HEK293T (cell line): Measurements from ENCODE around the gene COPS3.

ENCODE experiments used
- CTCF ChIA-PET: fragments of 350-600 bp; formaldehyde crosslinking; extraction: SDS; loops from one replicate; lab custom pipeline; 2021; ENCODE audit warnings: antibody characterized with exemption, inconsistent platforms; lab: Yijun Ruan, JAX
- POLR2A ChIA-PET: fragments of 350-600 bp; formaldehyde crosslinking; extraction: SDS; loops from one replicate; lab custom pipeline; 2020; ENCODE audit warnings: antibody characterized with exemption, inconsistent platforms; lab: Yijun Ruan, JAX
- DNase-seq: peaks from one replicate; pipeline ENCODE4 v3.0.0; 2012; ENCODE audit warnings: mixed read lengths; ENCODE audit errors: extremely low spot score
- ARNT ChIP-seq: fragments of 450-650 bp; IDR thresholded peaks from 2 replicates; pipeline ENCODE4 v1.6.1; 2017; ENCODE audit warnings: mild to moderate bottlenecking
- BHLHE40 ChIP-seq: fragments of 450-650 bp; IDR thresholded peaks from 2 replicates; pipeline ENCODE4 v1.6.1; 2016; ENCODE audit warnings: mild to moderate bottlenecking, moderate library complexity, borderline replicate concordance
- CTBP1 ChIP-seq: fragments of 450-650 bp; IDR thresholded peaks from 2 replicates; pipeline ENCODE4 v1.6.1; 2016; ENCODE audit warnings: borderline replicate concordance
- ELF4 ChIP-seq: fragments of 450-650 bp; IDR thresholded peaks from 2 replicates; pipeline ENCODE4 v1.6.1; 2017; ENCODE audit warnings: antibody characterized with exemption
- FOXA1 ChIP-seq: fragments of 450-650 bp; IDR thresholded peaks from 2 replicates; pipeline ENCODE4 v1.6.1; 2016; ENCODE audit warnings: mild to moderate bottlenecking
- FOXK2 ChIP-seq: fragments of 450-650 bp; IDR thresholded peaks from 2 replicates; pipeline ENCODE4 v1.6.1; 2016; ENCODE audit warnings: mild to moderate bottlenecking
- FOXM1 ChIP-seq: fragments of 450-650 bp; IDR thresholded peaks from 2 replicates; pipeline ENCODE4 v1.6.1; 2017; ENCODE audit warnings: mild to moderate bottlenecking, borderline replicate concordance
- HDGF ChIP-seq: fragments of 450-650 bp; IDR thresholded peaks from 2 replicates; pipeline ENCODE4 v1.6.1; 2017; ENCODE audit warnings: antibody characterized with exemption, borderline replicate concordance
- L3MBTL2 ChIP-seq: fragments of 450-650 bp; conservative IDR thresholded peaks from 2 replicates; pipeline ENCODE4 v1.6.1; 2016; ENCODE audit warnings: mild to moderate bottlenecking
- LEF1 ChIP-seq: fragments of 450-650 bp; IDR thresholded peaks from 2 replicates; pipeline ENCODE4 v1.6.1; 2017; ENCODE audit warnings: mild to moderate bottlenecking, borderline replicate concordance
- NFRKB ChIP-seq: fragments of 450-650 bp; IDR thresholded peaks from 2 replicates; pipeline ENCODE4 v1.6.1; 2016; ENCODE audit warnings: mild to moderate bottlenecking, moderate library complexity
- SP1 ChIP-seq: fragments of 450-650 bp; IDR thresholded peaks from 2 replicates; pipeline ENCODE4 v1.6.1; 2017
- SUZ12 ChIP-seq: fragments of 450-650 bp; IDR thresholded peaks from 2 replicates; pipeline ENCODE4 v1.6.1; 2016; ENCODE audit warnings: mild to moderate bottlenecking
- TARDBP ChIP-seq: fragments of 450-650 bp; IDR thresholded peaks from 2 replicates; pipeline ENCODE4 v1.6.1; 2016
- ZNF384 ChIP-seq: fragments of 450-650 bp; IDR thresholded peaks from 2 replicates; pipeline ENCODE4 v1.6.1; 2016
- TF ChIP-seq, protein P1 (sequence below): fragments of 450-650 bp; IDR thresholded peaks from 2 replicates; pipeline ENCODE4 v1.6.1; 2016

COPS3 gene

DNA sequence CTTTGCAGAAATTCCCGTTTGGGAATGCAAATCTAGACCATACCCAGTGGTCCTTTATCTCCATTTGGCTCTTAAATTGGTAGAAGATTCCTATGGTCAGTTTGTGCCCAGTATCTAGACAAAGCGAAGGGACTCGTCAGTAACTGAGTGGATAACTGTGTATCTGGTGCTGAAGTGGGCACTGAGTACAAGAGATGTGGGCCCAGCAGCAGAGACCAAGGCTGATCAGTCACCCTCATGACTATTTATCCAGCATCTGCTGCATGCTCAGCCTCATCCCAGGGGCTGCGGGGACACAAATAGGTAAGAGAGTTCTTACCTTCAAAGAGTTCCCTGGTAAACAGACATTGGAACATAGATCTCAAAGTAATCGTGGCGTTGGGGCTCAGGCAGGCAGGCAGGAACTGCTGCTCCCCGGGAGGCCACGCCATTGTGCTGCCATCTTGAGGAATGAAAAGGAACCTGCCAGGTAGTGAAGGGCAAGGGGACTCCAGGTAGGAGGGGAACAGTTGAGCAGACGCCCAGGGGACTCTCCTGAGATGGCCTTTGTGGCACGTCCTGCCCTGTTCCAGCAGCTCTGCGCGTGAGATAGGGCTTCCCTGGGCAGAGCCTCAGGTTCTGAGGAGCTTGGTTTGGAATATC lies 32.4 kb upstream of the COPS3 start:
- ChIA-PET CTCF (interaction anchor here (0.7 to 1.1 kb wide), 2 partner anchors 13 to 515 kb away, joined by 3 to 5 read pairs; no protein-coding TSS in a partner anchor), POLR2A (interaction anchor here (1.0 to 1.4 kb wide), 4 partner anchors 9 to 76 kb away, joined by 3 to 4 read pairs (median 4); partner anchors contain the start of genes COPS3 and FLCN)
- TF ChIP-seq HDGF (no peak), LEF1 (no peak), SP1 (no peak), NFRKB (no peak), ARNT (no peak), TARDBP (no peak), BHLHE40 (no peak), FOXM1 (no peak)
- TF ChIP-seq, protein P1, sequence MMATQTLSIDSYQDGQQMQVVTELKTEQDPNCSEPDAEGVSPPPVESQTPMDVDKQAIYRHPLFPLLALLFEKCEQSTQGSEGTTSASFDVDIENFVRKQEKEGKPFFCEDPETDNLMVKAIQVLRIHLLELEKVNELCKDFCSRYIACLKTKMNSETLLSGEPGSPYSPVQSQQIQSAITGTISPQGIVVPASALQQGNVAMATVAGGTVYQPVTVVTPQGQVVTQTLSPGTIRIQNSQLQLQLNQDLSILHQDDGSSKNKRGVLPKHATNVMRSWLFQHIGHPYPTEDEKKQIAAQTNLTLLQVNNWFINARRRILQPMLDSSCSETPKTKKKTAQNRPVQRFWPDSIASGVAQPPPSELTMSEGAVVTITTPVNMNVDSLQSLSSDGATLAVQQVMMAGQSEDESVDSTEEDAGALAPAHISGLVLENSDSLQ = no peak
- DNase-seq = no peak

DNA sequence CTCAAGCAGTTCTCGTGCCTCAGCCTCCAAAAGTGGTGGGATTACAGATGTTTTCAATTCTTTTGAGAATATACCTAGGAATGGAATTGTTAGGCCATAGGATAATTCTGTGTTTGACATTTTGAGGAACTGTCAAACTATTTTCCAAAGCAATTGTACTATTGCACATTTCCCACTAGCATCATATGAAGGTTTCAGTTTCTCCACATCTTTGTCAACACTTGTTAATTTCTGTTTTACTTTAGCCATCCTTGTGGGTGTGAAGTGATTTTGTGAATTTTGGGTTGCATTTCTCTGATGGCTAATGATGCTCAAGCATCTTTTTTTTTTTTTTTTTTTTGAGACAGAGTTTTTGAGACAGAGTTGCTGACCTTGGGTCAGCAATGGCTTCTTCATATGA lies 28.3 kb upstream of the COPS3 start:
- no peak for TF ChIP-seq CTBP1
- no peak for TF ChIP-seq ZNF384
- TF ChIP-seq TARDBP = no peak
- TF ChIP-seq HDGF = no peak
- no peak for TF ChIP-seq BHLHE40
- no peak for TF ChIP-seq LEF1
- TF ChIP-seq ARNT = no peak
- TF ChIP-seq NFRKB = no peak
- TF ChIP-seq SP1 = no peak
- no peak for TF ChIP-seq ELF4
- TF ChIP-seq FOXM1 = no peak
- DNase-seq = no peak
- CTCF ChIA-PET = no interaction called here
- POLR2A ChIA-PET = no interaction called here

DNA sequence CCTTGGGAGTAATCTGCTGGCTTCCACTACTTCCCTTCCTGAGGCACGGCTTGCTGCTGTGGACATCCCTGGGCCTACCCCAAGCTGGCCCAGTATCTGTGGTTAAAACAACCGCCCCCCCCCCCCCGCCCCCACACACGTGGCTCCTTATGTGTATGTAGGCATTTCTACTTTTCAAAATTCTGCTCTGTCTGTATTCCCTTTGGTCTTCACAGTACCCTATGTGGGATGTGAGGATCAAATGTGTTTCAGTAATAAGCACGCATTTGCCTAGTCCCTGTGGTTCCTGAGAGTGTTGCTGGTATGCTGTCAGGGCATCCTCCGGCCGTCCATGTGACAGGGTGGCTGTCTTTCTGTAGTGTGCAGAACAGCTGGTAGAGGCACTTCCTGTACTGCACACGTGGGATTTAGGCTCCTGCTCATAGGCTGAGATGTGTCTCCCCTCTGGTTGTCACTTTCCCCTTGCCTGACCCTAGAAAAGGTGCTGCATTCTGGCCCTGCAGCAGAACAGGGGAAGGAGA lies 24.3 kb upstream of the COPS3 start:
- CTCF ChIA-PET = no interaction called here
- TF ChIP-seq ARNT = no peak
- no peak for TF ChIP-seq HDGF
- no peak for TF ChIP-seq ELF4
- no peak for TF ChIP-seq SP1
- no peak for TF ChIP-seq ZNF384
- no peak for TF ChIP-seq CTBP1
- TF ChIP-seq FOXM1 = no peak
- TF ChIP-seq, protein P1 = no peak
- TF ChIP-seq FOXA1 = no peak
- no peak for TF ChIP-seq FOXK2
- no peak for TF ChIP-seq SUZ12
- TF ChIP-seq BHLHE40 = no peak
- TF ChIP-seq TARDBP = no peak
- no peak for TF ChIP-seq NFRKB
- TF ChIP-seq L3MBTL2 = no peak
- TF ChIP-seq LEF1 = no peak
- DNase-seq = no peak
- POLR2A ChIA-PET = interaction anchor here (1.7 kb wide), 1 partner anchor 10 kb away, joined by 7 read pairs; no protein-coding TSS in a partner anchor

DNA sequence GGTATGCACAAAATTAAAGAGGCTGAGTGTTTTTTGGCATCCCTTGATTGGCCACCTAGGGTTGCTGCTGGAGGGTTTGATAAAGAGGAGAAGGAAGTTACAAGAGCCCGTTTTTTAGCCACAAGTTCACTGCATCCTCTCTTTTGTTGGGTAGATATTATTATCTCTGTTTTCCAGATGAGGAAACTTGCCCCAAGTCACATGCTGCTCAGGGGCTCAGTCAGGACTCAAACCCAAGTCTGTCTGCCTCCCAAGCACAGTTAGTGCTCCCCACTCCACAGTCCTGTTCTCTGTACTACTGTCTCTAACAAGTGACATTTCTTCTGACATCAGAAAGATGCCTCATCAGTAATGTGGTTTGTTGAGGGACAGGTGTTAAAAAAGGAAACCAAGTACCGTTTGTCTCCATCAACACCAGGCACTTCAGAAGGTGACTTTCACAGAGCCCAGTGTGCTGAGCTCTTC lies 23.5 kb upstream of the COPS3 start:
- TF ChIP-seq SP1 = no peak
- no peak for TF ChIP-seq ELF4
- no peak for TF ChIP-seq TARDBP
- no peak for DNase-seq
- CTCF ChIA-PET = interaction anchor here (1.1 kb wide), 1 partner anchor 30 kb away, joined by 3 read pairs; no protein-coding TSS in a partner anchor
- POLR2A ChIA-PET = interaction anchor here (0.8 to 1.7 kb wide), 4 partner anchors 8 to 24 kb away, joined by 3 to 8 read pairs (median 6); partner anchors contain the start of gene COPS3

- CTCF ChIA-PET = interaction anchor here (1.1 kb wide), 1 partner anchor 29 kb away, joined by 3 read pairs; no protein-coding TSS in a partner anchor
- POLR2A ChIA-PET = interaction anchor here (0.8 to 1.7 kb wide), 4 partner anchors 9 to 23 kb away, joined by 3 to 8 read pairs (median 6); partner anchors contain the start of gene COPS3
- no peak for DNase-seq
- TF ChIP-seq FOXM1 = no peak
- no peak for TF ChIP-seq NFRKB
- no peak for TF ChIP-seq CTBP1
- TF ChIP-seq L3MBTL2 = no peak; the same call in 1 of the 2 replicates
- no peak for TF ChIP-seq HDGF
- no peak for TF ChIP-seq FOXA1
- no peak for TF ChIP-seq LEF1
- TF ChIP-seq TARDBP = no peak
- TF ChIP-seq BHLHE40 = no peak
- TF ChIP-seq ARNT = no peak
Observed at GRCh38 chr17:17303847-17304490, 22.9 kb upstream of the COPS3 start.
